ENCODE data around the gene PAMR1. TPM values are rescaled to one million over a fixed set of nuclear protein-coding genes. Genes with fewer than 3 reads are reported as not detected.

Gene PAMR1
- total and polyA plus RNA-seq, 2 of the 8 experiments (the other 6 are each of a cell fraction or from before 2014, with no cell fraction given): 3.0 to 6.9 TPM

- no peak for TF ChIP-seq CHD7 (IDR thresholded peaks at IDR 0.05; ENCODE audit: insufficient replicate concordance, low read length)
- TF ChIP-seq POLR2AphosphoS5 (IDR thresholded peaks at IDR 0.05; ENCODE audit: low read depth, low read length): no peak
- no peak for TF ChIP-seq USF2 (IDR thresholded peaks at IDR 0.05; ENCODE audit: low read length)
Observed at GRCh38 chr11:35517481-35517880, 7.9 kb downstream of the PAMR1 start (continued).

Data from H1 (cell line).